ENCODE data around the gene TGFBR2.

GRCh38 chr3:30691249-30691880, 85.0 kb downstream of the TGFBR2 start:
- TF ChIP-seq TAF1 (IDR thresholded peaks at IDR 0.05; ENCODE audit: low read depth): no peak
- TF ChIP-seq USF1 (IDR thresholded peaks at IDR 0.05): no peak
- no peak for TF ChIP-seq YY1 (IDR thresholded peaks at IDR 0.05; ENCODE audit: low read depth)
- no peak for TF ChIP-seq EP300 (IDR thresholded peaks at IDR 0.05; ENCODE audit: borderline replicate concordance)
- TF ChIP-seq CEBPB (IDR thresholded peaks at IDR 0.05): no peak
- TF ChIP-seq EGR1 (IDR thresholded peaks at IDR 0.05): no peak
- TF ChIP-seq MAX (IDR thresholded peaks at IDR 0.05): no peak
- no peak for TF ChIP-seq ZBTB7A (IDR thresholded peaks at IDR 0.05; ENCODE audit: low read depth)
- TF ChIP-seq RAD21 (IDR thresholded peaks at IDR 0.05; ENCODE audit: low read depth): no peak
- no peak for TF ChIP-seq CREB1 (IDR thresholded peaks at IDR 0.05; ENCODE audit: low read depth)
